ENCODE results near the gene ARHGAP4.

- TF ChIP-seq POLR2A (IDR thresholded peaks at IDR 0.05; ENCODE audit: low read depth, low read length) (no peak), TAF1 (IDR thresholded peaks at IDR 0.05; ENCODE audit: low read depth, low read length) (no peak), POLR2AphosphoS5 (IDR thresholded peaks at IDR 0.05; ENCODE audit: low read depth, low read length) (no peak), SPI1 (IDR thresholded peaks at IDR 0.05; ENCODE audit: low read depth, low read length) (no peak), PAX5 (IDR thresholded peaks at IDR 0.05; ENCODE audit: insufficient read depth, low read length, severe bottlenecking) (no peak)
Measured at GRCh38 chrX:153948847-153949805, 23.1 kb upstream of the ARHGAP4 start.
